Measurements from ENCODE around the gene MIX23.
"Not testable (repeated sequence)": the region's sequence is repeated elsewhere in the genome, so short reads cannot be mapped to it uniquely, and the experiment has no call there.

MIX23 gene

DNA sequence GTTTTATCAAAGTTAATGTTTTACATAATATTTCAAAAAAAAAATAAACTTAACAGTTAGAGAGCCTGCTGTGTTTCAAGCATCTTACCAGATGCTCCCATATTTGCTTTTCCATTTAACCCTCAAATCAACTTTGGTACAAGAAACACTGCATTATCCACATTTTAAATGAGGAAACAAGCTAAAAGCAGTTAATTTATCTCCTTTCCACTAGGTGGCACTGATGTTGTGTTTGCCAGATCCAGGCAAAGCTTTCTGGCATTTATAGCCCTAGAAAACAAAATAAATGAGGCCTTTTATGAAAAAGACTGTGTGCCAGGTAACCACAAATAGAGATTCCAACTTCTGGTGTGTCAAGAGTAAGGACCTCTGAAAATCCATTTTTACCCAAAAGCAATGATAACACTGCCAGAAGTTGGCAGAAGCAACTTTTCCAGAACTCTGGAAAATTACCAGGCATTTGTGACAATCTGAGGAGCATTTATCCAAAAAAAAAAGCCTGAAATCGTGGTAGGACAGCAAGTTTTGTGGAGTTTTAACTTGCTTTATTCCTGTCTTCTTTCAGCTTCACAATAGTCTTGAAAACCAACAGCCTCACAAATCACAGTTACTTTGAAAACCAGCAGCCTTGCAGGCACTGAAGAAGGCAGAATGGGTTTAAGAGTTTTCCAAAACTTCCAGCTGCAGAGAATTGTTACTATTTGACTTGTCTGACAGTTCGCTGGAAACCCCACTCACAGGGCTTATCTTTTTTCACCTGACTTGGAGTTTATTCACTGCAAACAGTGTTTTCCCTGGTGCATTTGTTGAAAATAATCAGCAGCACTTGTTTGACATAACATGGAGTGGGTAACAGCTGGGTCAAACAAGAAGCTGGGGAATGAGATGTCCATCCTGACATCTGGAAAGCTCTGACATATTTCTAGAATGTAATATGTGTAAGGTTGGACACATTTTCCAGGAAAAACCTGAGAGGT, 10.1 kb upstream of the MIX23 start:
- peak; percentile 13 for DNase-seq (ENCODE audit: low read depth, low spot score)

DNA sequence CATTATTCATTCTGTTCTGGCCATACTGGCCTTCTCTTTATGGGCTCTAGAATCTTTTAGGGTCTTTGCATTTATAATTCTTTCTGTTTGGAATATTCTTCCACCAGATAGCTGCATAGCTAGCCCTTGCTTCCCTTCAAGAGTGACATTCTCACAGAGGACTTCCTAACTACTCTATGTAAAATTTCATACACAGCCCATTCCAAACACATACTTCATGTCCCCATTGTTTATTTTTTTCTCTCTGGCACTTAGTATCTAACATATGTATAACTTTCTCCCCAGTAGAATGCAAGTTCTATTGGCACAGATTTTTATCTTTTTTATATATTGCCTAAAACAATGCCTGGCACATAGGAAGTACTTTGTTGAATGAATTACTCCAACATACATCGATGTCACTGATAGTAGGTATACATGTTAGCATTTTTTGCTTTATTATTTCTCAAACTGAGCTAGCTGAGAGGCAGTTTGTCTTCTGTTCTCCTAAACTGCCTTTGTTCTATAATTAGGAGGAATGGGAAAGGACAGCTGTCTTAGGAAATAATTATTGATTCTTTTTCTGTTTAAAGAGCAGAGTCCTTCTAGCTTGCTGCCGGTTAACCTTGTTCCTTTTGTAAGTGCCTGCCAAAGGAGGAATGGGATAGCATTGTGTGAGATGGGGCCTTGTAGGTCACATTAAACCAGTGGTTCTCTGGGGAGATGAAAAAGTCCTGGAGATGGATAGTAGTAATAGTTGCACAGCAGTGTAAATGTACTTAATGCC, 8.8 kb upstream of the MIX23 start:
- no peak for DNase-seq (ENCODE audit: low read depth, low spot score)

DNA sequence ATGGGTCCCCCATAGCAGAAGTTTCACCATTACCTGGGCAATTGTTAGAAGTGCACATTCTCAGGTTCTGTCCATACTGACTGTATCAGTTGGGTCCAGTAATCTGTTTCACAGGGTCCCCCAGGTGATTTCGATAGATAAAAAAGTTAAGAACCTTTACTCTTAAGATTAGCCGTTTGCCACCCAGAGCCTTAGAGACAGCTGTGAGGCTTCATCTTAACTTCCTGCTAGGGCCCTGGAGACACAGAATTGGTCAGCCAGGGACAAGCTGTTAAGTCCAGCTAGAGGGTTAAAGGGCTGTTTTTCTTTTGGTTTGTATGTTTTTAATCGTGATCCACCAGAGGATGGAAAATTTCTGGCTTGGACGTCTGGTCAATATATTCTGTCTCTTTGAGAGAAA, 7.6 kb upstream of the MIX23 start:
- DNase-seq (ENCODE audit: low read depth, low spot score), result no peak

DNA sequence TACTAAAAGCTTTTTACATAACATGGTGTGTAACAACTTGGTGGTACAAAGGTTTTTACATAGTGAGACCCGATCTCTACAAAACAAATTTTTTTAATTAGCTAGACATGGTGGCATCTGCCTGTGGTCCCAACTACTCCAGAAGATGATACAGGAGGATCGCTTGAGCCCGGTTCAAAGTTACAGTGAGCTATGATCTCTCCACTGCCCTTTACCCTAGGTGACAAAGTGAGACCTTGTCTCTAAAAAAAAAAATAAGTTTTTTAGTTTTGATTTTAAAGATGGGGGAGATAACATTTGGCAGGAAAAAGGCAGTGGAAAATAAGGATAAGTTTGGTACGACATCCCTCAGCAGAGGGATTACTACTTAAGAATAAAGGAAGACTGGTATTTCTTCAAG, 6.9 kb upstream of the MIX23 start:
- no peak for DNase-seq (ENCODE audit: low read depth, low spot score)

DNA sequence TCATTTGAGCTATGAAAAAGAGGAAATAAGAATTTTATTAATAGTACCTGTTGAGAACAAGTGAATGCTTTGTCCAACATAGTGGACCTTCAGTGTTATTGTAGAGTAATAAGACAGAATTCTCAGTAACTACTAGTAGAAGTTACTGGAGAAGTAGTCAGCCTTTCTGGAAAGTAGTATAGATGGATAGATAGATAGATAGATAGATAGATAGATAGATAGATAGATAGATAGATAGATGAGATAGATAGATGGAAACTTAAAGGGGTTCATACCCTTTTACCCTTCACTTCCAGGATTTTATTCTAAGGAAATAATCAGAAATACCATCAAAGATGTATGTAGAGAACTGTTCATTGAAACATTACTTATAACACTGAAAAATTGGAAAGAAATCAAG, 6.2 kb upstream of the MIX23 start:
- no peak for DNase-seq (ENCODE audit: low read depth, low spot score)

DNA sequence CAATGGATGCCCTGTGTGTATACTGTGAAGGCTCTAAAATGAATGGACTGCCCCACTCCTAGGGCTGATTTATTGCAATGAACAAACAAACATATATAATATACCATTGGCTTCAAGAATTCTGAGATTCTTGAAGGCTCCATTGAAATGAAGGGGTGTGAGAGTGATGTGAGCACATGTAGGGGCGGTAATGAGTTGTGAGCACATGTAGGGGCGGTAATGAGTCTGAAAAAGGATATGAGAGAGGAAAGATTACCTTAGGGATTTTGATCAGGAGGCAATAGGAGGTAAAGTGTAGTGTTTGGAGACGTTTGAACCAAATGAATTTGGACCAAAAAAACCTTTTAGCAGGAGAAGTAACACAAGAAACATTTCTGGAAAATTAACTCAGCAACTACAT, 4.7 kb upstream of the MIX23 start:
- DNase-seq (ENCODE audit: low read depth, low spot score), result no peak

DNA sequence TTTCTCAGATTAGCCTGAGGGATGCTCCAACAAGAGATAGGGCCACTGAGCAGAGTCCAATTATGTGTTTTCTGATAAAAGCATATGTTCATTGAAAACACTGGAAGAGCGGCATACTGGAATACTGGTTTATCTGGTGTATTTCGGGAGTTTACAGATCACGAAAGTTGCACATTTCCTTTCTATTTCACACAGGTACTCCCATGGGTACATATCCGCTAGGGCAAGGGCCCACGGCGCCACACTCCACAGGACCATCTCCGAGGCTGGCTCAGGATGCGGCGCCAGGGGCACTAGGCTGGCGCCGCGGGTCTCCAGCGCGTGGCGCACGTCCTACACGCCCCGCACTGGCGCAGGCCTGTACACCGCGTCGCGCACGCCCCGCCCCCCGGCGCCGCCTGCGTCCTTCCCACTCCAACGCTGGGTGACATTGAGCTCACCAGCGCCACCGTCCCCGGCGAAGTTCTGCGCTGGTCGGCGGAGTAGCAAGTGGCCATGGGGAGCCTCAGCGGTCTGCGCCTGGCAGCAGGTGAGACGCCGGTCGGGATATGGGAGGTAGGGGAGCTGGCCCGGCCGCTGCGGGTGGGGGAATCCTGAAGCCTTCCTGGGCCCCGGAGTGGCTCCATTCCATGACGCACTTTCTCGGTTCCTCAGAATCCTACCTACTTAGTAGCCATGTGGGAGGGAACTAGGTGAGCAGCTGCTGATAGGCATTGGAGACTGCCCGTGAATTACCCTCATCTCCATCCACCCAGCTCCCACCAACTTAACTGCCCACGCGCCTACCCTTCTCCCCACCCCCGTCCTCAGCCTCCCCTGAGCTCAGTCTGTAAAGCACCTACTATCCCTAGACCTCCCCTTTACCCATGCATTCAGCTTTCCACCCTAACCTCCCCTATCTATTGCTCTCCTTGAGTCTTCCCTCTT, 1.0 kb upstream of the MIX23 start, which contains the start of gene FAM162A:
FAM162A (plus strand) TSS at position 412 of the 927 bp plus-strand sequence; CDS start at position 496, 84 bp downstream.
- peak; percentile 55 for DNase-seq (ENCODE audit: low read depth, low spot score)

DNA sequence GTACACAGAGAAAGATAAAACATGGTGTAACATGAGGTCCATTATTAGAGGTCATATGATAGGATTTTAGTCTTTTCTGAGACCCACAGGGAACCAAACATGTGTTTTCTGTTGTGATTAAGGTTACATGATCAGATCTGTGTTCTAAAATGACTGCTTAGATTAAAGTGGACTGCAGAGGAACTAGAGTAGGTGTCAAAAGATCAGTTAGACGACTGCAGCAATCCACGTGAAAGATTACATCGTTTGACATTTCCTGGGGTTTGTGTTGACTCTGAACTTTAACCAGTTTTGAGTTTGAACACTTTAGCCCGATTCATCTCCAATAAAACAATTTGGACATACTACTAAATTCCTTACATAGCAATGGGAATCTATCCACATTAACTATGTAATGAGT, 5.1 kb downstream of the MIX23 start:
- DNase-seq (ENCODE audit: low read depth, low spot score), result no peak

DNA sequence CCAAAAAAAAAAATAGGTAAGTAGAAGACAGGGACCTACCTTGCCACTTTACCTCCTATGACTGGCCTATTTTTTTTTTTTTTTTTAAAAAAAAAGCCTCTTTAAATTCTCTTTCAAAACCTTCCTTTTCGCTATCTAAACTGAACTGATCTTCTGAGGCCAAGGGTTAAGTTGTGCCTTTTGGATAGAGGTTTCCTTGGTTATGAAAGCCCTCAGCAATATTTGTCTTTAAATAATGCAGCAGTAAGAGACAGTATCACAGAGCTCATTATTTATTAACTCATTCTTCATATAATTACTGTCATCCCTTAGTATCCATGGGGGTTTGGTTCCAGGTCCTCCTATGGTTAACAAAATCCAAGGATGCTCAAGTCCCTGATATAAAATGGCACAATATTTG, 9.0 kb downstream of the MIX23 start:
- DNase-seq (ENCODE audit: low read depth, low spot score), result no peak

DNA sequence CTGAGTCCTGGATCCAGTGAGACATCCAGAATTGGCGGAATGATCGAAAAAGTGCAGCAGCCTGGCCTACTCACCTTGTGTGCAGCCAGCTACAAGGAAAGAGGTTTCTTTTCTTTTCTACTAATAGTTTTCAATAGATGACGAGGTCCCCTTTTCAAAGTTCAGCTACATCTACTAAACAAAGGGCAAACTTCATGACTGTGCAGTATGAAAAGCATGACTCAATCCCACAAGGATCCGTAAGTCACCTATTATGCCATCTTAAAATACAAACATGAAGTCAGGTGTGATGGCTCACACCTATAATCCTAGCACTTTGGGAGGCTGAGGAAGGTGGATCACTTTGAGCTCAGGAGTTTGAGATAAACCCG, 16.7 kb downstream of the MIX23 start:
- DNase-seq (ENCODE audit: low read depth, low spot score), result no peak

DNA sequence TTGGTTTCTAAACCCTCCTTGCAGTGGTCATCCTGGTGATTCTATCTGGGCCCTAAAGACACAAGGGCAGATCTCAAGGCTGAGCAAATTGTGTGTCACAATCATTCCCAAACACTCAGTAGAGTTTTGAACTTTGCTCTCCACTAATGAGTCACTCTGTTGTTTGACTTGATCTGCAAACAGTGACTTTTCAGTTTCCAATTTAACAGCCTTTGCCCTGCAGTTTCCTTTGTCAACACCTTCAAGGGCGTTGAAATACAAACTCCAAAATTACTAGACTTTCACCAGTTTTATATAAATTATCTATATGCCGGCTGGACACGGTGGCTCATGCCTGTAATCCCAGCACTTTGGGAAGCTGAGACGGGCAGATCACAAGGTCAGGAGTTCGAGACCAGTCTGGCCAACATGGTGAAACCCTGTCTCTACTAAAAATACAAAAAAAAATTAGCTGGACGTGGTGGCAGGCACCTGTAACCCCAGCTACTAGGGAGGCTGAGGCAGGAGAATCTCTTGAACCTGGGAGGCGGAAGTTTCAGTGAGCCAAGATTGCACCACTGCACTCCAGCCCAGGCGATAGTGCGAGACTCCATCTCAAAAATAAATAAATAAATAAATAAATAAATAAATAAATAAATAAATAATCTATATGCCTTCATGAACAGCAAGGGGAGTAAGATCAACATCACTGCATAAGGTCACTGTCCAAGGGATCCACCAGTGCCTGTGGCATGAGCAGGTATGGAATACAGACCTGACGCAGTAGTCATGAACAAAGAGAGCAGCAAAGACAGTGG, 17.3 kb downstream of the MIX23 start:
- DNase-seq (ENCODE audit: low read depth, low spot score), result not testable (repeated sequence)

DNA sequence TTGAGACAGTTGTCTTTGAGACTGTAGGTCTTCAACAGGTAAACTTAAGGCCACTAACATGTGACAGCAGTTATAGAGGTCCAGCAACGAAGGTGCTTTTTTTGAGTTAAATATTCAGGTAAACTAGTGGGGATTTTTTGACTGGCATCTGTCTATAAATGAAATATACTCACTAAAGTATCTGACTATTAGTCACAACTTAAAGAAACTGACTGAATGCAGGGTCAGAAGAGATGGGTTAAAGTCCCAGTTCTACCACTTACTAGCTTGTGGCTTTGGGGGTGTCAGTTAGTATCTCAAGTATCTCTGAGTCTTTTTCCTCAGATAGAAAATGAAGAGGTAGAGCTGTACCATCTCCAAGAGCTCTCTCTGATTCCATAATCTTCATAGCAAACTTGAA, 18.0 kb downstream of the MIX23 start:
- no peak for DNase-seq (ENCODE audit: low read depth, low spot score)

DNA sequence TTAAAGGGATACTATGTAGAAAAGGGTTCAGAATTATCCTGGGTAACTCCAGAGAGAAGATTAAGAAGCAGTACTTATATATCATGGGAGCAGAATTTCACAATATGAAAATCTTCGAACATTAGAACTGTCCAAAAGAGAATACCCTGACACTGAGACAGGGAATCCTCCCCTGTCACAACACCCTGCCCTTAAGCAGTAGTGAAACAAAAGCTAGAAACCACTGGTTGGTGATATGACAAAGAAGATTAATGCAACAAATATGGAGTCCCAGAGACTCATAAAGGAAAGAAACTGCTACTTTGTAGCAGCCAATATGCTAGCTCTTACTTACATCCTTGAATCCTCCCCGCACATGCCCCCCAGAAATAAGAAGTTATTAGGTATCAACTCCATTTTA, 18.5 kb downstream of the MIX23 start:
- no peak for DNase-seq (ENCODE audit: low read depth, low spot score)

DNA sequence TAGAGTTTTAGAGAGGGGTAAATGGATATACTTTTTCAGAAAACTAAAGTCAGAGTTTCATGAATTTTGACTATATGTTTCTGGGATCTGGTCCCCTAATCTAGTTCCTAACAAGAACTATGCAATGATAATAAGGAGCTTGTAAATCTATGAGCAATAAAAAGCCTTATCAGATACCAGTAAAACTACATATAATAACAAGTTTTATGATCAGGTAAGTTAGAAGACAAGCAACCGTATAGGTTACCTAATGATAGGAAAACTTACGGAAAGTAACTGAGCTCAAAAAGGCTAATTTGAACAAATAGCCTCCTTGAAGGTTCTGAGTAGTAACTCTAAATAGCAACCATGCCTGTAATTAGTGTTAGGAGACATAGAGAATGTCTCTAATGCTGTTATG, 21.0 kb downstream of the MIX23 start:
- DNase-seq (ENCODE audit: low read depth, low spot score), result no peak

DNA sequence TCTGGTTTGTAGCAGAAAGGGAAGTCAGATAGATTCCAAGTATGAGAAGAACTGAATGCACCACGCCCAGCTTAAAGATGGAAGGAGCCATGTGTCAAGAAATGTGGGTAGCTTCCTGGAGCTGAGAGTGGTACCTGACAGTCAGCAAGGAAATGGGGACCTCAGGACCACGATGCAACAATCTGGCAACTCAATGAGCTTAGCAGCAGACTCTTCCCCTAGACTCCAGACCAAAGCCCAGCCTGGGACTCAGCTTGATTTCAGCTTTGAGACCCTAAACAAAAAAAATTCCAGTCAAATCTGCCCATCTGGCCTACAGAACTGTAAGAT, 24.4 kb downstream of the MIX23 start:
- no peak for DNase-seq (ENCODE audit: low read depth, low spot score)

DNA sequence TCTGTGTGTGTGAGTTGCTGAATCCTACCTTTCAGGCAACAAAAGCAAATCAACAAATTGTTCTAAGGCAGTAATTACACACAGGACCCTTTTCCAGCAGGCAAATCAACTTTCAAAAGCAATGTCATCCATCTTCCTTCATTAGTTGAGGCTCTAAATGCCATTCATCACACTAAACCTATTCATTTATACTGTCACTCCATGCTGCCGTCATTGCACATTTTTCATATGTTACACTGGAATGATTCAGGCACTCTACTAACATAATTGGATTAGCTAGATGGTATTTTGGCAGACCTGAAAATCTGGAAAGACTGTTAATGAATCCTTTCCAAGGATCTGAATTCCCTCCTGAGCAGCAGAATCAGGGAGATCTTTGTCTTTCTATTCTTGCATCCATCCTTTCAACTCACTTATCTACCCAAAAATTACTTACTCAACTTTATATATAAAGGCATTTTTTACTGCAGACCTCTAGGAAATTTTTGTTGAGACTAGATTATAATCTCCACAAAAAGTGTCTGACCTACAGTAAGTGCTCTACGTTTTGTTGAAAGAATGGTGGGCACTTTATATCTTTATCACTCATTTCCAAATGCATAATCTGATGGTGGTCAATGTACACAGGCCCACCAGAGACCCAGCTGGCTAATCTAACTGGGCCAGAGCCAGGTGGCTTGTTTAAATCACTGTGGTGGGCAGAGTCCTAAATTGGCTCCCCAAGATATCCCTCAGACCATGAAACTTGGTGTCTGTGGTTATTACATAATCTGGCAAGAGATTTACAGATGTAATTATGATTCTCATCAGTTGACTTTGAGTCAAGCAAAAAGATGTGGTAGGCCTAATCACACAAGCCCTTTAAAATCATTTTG, 25.0 kb downstream of the MIX23 start:
- no peak for DNase-seq (ENCODE audit: low read depth, low spot score)

DNA sequence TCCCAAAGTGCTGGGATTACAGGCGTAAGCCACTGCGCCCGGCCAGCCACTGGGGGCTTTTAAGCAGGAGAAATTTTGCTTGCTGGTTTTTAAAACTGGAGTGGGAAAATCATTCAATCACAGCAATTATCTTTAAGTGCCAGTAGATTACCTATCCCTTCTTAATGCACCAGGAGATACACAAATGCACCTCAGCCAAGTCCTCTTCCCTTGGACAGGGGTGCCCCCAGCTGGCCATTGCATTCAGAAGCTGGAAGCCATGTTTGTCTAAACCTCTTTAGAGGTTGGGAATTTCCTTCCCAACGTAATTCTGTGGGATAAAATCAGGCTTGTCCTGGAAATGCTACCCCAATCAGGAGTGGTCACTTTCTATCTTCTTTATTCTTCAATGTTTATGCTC, 26.6 kb downstream of the MIX23 start:
- DNase-seq (ENCODE audit: low read depth, low spot score), result no peak

DNA sequence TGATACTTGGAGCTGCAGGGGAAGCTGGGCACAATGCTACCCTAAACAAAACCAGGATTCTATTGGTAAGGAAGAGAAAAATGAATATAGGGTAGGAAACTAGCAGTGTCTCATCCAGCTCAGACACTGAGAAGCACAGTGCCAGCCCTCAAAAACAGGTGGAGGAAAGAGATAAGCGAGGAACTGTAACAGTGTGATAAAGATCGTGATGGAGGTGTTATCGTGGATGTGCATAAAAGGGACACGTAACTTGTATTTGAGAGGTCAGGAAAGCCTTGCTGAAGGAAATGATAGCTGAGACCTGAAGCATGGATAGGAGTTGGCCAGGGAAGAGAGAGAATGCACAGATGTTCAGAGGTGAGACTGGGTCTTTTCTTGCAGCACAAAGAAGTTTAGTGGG, 27.4 kb downstream of the MIX23 start:
- DNase-seq (ENCODE audit: low read depth, low spot score), result no peak

DNA sequence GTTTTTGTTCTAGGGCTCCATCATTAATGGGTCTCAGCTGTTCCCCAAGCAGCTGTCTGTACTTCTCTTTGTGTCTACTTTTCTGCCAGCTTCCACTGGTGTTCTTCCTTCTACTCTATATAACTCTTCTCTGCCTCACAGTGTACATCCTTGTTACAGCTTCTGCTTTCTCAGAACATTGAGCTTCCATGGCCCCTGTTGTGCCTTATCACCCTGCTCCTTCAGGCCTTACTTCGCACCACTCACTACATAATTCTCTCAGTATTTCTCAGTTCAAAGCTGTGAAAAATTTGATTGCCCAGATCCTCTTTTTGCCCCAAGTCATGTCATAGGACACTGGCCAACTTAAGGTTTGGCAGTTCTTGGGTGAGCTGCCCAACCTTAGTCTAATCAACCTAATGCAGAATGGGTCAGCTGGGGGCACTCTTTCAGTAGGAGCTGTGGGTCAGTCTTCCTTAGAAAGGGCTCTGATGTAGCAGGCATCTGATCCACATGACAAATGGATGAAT, 29.1 kb downstream of the MIX23 start:
- no peak for DNase-seq (ENCODE audit: low read depth, low spot score)

DNA sequence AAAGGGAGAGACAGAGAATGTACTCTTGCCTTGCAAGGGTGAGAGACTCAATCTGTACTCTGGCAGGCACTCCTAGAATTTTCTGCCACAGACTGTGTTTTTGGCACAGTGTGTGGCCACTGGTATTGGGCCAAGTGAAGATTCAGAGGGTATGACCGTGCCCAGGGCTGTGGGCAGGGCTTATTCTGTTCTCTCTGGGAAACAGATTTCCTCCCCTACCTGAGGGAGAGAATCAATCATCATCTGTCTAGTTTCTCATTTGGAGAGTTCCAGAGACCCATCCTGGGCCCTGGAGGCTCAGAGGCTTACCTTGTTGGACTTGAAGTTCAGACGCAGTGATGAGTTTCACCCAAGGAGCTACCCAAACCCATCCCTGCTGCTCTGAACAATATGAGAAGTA, 29.8 kb downstream of the MIX23 start:
- no peak for DNase-seq (ENCODE audit: low read depth, low spot score)
